NCI-H82 treated with DMSO at 0.1 percent for 48 hours (cell line): ENCODE results near the gene MYOCOS.

Source experiments
- DNase-seq: peaks from one replicate; lab custom pipeline; 2025; ENCODE audit not compliant: unreplicated experiment; lab: John Stamatoyannopoulos, UW

MYOCOS gene

GRCh38 chr1:171623651-171624331, 1.7 kb downstream of the MYOCOS start:
- DNase-seq, result peak; percentile 14

- no peak for DNase-seq
These were observed 3.2 kb downstream of the MYOCOS start for GRCh38 chr1:171625225-171625624.

GRCh38 chr1:171627020-171627419, 5.0 kb downstream of the MYOCOS start:
- DNase-seq, result no peak

- DNase-seq, result no peak
These were observed 6.2 kb downstream of the MYOCOS start for GRCh38 chr1:171628225-171628624.

GRCh38 chr1:171635661-171636060, 13.6 kb downstream of the MYOCOS start:
- DNase-seq, result no peak

- no peak for DNase-seq
These were observed 14.1 kb downstream of the MYOCOS start for GRCh38 chr1:171636141-171636540.

- no peak for DNase-seq
These were observed 16.0 kb downstream of the MYOCOS start for GRCh38 chr1:171637928-171638576.

GRCh38 chr1:171640225-171640624, 18.2 kb downstream of the MYOCOS start:
- no peak for DNase-seq

- DNase-seq, result no peak
These were observed 19.2 kb downstream of the MYOCOS start for GRCh38 chr1:171641076-171641864.

GRCh38 chr1:171642197-171642596, 20.2 kb downstream of the MYOCOS start:
- no peak for DNase-seq

- DNase-seq, result no peak
These were observed 21.1 kb downstream of the MYOCOS start for GRCh38 chr1:171643156-171643555.

- DNase-seq, result peak; percentile 88
These were observed 22.9 kb downstream of the MYOCOS start for GRCh38 chr1:171644805-171645483.

GRCh38 chr1:171645553-171646248, 23.7 kb downstream of the MYOCOS start:
- peak; percentile 59 for DNase-seq

- no peak for DNase-seq
These were observed 24.2 kb downstream of the MYOCOS start for GRCh38 chr1:171646249-171646560.

GRCh38 chr1:171652234-171652822, 30.3 kb downstream of the MYOCOS start, which contains the start of gene MYOC:
TSS of gene MYOC (minus strand) at chr1:171652688. CDS start at chr1:171652611, 77 bp downstream.
- no peak for DNase-seq

GRCh38 chr1:171653796-171654195, 31.8 kb downstream of the MYOCOS start:
- no peak for DNase-seq

- no peak for DNase-seq
These were observed 32.3 kb downstream of the MYOCOS start for GRCh38 chr1:171654201-171654941.

- no peak for DNase-seq
These were observed 33.1 kb downstream of the MYOCOS start for GRCh38 chr1:171654942-171655745.

GRCh38 chr1:171655746-171656116, 33.7 kb downstream of the MYOCOS start:
- no peak for DNase-seq
